Activated naive CD4-positive, alpha-beta T cell treated with anti-CD3 and anti-CD28 coated beads, Interleukin-2, amount 50 U/mL, for 16 hours (primary cell): ENCODE data around the gene AMOTL1.

Experiments used
- DNase-seq: peaks from one replicate; pipeline ENCODE4 v3.0.0-alpha.2; 2020

AMOTL1 gene

GRCh38 chr11:94861306-94861845 lies 93.2 kb downstream of the AMOTL1 start:
- DNase-seq, result no peak

DNA sequence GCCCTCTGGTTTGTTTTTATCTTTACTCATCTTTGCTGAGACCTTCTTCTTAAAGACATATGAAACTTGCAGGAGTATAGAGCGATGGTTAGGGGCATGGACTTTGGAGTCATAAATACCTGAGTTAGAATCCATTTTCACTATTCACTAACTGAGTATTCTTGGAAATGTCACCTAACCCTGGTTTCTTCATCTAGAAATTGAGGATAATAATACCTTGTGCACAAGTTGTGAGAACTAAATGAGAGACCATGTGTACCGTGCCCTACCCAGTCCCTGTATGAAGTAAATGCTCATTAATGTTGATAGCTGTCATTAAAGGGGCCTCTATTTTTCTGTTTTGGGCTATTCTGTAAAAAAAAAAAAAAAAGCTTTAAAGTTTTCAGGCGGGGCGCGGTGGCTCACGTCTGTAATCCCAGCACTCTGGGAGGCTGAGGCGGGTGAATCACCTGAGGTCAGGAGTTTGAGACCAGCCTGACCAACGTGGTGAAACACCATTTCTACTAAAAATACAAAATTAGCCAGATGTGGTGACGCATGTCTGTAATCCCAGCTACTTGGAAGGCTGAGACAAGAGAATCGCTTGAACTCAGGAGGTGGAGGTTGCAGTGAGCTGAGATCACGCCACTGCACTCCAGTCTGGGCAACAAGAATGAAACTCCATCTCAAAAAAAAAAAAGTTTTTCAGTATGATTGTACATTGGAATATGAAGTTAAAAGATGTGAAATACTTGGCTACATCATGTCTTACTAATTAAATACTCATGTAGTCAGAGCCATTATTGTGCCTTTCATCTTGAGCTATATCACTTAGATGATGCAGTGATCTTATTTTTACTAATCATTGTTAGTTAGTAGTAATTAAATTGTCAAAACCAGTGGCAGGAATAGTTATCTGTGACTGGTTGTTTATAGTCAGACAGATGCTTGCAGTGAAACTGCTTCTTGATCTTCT lies 95.0 kb downstream of the AMOTL1 start:
- no peak for DNase-seq

DNA sequence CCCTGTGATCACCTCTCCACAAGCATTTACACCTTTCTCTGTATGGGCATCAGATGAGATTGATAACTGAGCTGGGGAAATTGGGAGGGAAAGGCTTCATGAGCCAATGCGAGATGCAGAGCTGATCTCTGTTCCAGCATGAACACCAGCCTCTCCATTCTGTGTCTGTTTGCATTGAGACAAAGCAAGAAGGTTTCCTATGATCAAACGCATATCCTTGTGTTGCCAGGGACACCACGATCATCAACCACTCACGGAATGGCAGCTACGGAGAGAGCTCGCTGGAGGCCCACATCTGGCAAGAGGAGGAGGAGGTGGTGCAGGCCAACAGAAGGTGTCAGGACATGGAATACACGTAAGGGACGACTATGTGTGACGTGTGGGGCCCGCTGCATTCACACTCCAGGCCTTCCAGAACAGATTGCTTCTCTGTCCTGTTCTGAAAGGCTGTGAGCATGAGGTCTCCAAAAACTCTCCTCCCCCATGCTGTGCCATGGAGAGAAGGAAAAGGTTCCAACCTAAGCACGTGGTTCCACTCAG lies 96.4 kb downstream of the AMOTL1 start:
- DNase-seq, result no peak

GRCh38 chr11:94866231-94866822 lies 98.2 kb downstream of the AMOTL1 start:
- DNase-seq, result no peak

- no peak for DNase-seq
These were observed 99.0 kb downstream of the AMOTL1 start for GRCh38 chr11:94866936-94867795.

DNA sequence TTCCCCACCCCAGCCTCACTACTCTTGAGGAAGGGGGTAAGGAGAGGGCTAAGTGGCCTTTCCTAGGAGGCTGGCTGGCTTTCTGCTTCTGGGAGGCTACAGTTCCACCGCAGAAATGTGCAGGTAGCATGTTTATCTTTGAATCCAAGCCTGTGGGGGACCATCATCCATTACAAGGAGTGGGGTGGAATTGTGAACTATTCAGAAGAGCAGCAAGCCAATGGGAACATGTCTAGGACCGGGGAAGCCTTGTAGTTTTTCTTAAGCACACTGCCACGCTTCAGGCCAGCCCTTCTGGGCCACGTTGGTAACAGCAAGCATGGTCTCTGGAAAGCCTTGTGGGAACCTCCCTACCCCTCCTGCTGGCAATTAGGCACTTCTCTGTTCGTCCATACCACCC lies 100.3 kb downstream of the AMOTL1 start:
- no peak for DNase-seq

DNA sequence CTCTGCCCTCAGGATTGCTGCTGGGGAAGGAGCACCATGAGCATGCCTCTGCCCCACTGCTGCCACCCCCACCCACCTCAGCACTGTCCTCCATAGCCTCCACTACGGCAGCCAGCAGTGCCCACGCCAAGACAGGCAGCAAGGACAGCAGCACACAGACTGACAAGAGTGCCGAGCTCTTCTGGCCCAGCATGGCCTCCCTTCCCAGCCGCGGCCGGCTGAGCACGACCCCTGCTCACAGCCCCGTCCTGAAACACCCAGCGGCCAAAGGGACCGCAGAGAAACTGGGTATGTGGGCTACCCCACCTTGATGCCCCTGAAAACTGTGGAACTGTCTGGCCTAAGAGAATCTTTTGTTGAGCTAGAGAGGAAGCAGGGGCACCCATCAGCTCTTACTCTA lies 101.0 kb downstream of the AMOTL1 start:
- DNase-seq, result no peak

DNA sequence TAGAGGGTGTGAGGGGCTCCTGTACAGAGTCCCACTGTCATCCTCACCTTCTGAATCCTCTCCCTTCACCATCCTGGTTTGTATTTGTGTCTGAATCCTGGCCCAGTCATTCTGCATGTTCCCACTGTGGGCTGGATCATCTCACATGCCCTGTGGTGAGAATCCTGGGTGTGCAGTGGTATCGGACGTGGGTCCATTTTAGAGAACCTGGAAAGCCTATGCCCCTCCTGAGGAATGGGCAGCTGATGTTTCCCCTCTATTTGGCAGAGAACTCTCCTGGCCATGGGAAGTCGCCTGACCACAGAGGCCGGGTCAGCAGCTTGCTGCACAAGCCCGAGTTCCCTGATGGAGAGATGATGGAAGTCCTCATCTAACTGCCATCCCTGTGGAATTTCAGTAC lies 102.3 kb downstream of the AMOTL1 start:
- no peak for DNase-seq

DNA sequence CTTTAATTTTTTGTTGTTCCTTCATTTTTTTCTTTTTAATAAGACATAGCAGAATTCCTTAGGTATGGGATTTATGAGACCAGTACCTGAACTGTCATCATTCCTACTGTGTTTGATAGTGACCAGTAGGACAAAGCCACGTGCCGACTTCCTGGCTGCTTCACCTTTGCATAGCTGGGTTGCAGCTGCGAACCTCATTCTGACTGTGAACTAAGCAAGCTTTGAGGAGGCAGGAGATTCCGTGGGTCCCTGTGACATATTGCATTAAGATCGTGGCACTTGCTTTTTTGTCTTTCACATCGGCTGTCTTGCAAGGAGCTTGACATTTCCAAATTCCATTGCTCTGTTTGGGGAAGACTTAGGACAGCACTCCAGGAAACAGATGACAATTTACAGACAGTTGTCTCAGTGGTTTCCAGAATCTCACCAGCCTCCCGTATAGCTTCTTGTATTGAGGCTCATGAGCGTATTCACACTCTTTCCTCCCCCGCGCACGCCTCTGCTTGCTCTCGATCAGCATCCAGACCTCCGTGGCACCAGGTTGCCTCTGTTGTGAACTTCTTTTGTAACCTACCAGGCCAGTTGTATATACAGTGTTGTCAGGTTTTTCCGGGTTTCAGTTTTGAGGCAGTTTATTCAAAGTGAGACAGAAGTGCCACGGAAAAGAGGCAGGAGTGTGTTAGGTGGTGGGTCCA lies 103.5 kb downstream of the AMOTL1 start:
- DNase-seq, result no peak

- DNase-seq, result no peak
These were observed 105.9 kb downstream of the AMOTL1 start for GRCh38 chr11:94873916-94874540.

DNA sequence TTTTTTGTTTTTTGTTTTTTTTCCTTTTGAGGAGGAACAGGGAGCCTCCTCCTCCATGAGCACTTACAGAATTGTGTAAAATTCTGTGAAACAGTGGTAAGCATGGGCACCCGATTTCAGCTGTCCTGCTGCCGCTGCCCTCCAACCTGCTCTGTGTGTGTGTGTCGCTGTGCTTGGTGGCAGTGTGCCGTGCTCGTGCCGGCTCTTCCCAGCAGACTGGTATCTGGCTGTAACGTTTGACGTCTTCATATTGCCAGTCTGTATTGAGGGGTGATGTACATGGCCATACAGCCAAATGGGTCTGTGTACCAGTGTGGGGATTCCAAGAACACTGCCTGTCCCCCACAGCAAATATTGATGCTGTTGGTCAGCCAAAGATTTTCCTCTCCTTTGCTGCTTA lies 108.1 kb downstream of the AMOTL1 start:
- DNase-seq, result no peak

DNA sequence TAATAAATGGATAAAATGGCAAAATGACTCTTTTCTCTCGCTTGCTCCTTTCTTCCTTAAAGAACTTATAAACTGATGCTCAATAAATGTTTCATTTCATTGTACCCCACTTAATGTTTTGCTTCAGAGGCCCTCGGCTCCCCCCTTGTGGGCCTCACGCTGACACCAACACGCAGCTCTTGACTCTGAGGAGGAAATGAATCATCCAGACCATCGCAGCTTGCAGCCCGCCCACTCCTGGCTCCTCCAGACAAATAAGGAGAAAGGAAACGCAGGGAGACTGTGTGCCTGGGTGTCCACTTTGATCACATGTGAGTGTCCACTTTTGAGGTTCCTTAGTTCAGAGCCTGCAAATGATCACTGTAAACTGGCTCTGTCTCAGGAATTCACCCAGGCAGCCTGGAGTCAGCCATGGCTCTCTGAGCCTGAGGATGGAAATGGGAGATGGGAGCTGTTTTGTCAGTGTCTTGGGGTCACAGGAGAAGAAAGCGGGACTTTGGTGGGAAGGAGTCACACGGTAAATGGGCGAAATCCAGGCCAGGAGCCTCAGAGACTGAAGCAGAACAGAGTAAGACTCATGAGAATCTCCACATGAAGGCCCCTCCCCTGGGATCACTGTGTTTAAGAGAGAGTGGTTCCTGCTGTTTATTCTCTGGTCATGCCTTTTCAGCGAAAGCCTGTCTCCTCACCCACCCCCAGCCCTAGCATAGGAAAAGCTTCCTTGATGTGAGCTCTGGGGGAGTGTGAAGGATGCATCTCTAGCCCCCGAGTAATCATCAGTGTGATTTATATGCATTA lies 108.7 kb downstream of the AMOTL1 start:
- DNase-seq, result peak; percentile 60

GRCh38 chr11:94877443-94878200 lies 109.5 kb downstream of the AMOTL1 start:
- DNase-seq, result no peak

- no peak for DNase-seq
These were observed 110.8 kb downstream of the AMOTL1 start for GRCh38 chr11:94879006-94879405.

- no peak for DNase-seq
These were observed 112.1 kb downstream of the AMOTL1 start for GRCh38 chr11:94880216-94880615.

DNA sequence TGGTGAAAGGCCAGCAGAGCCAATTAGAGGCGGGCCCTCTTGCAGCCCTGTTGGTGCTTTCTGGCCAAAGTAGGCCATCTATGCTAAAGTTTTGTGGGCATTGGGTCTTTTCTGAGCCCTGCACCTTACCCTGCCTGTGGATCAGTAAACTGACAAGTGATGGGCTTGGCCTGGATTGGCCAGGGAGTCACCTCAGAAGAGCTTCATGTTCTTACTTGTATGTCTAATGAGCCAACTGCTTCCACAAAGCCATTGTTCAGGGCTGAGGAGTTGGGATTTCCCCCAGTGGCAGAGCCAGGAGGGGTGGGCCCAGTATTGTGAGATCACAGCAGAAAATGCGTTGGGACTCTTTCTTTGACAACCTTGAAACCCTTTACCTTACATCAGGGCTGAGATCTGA lies 114.8 kb downstream of the AMOTL1 start:
- DNase-seq, result no peak

- DNase-seq, result no peak
These were observed 115.7 kb downstream of the AMOTL1 start for GRCh38 chr11:94883878-94884277.

GRCh38 chr11:94884376-94884775 lies 116.2 kb downstream of the AMOTL1 start:
- no peak for DNase-seq

DNA sequence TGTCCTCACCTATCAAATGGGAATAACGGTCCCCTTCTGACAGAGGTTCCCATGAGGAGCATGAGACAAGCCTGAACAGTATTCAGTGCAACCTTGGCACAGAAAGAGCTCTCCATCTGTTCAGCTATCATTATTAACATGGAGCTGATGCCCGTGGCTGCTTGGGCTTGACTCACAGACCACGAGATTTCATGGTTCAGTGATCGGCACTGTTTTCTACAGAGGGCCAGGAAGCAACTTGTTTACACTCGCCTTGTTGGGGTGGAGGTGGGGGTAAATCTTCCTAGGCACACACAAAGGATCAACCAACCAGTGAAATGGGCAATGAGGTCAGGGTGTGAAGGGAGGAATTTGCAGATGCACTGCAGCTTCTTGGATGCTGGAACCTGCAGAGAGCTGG lies 117.0 kb downstream of the AMOTL1 start:
- no peak for DNase-seq

- DNase-seq, result no peak
These were observed 117.4 kb downstream of the AMOTL1 start for GRCh38 chr11:94885581-94885980.
